ENCODE data around the gene NRG2.

Gene NRG2

DNA sequence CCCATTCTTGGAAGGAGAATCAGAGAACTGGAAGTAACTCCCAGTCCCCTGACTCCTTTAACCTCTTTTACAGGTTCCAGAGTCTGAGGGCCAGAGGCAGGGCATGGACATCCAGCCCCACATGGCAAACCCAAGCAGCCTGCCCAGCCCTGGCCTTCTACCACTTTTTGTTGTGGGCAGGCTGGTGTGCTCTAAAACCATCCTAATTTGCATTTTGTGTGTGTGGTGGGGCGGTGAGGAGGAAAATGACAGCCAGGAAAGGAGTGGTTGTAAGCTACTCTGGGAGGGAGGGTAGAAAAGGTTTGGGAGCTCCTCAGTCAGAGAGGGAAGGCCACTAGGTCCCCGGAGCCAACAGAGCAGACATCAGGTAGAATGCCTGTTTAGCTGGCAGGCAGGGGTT, 156.9 kb downstream of the NRG2 start:
- no peaks in the 10 kb centered on the region for H3K27me3 ChIP-seq (ENCODE audit: control insufficient read depth, insufficient read depth, low read length)
- no peaks in the 10 kb centered on the region for H3K9me3 ChIP-seq (ENCODE audit: control insufficient read depth, insufficient read depth, low read length)
- DNase-seq (ENCODE audit: low read depth, low spot score), result no peak
- no peaks in the 10 kb centered on the region; the same call in 1 of the 2 replicates for H3K4me1 ChIP-seq (ENCODE audit: control insufficient read depth, insufficient read depth, low read length)
- no peak overlapping the region for H3K27ac ChIP-seq (ENCODE audit: low read length)
- WGBS (ENCODE audit: insufficient coverage, insufficient read length), result no CpG with 5 or more reads among the region's 2 CpGs
- H3K4me3 ChIP-seq (ENCODE audit: low read length), result no peak overlapping the region
- H3K36me3 ChIP-seq (ENCODE audit: control insufficient read depth, insufficient read depth, low read length), result no peaks in the 10 kb centered on the region

GRCh38 chr5:139885857-139886208, 157.3 kb downstream of the NRG2 start:
- H3K9me3 ChIP-seq (ENCODE audit: control insufficient read depth, insufficient read depth, low read length), result no peaks in the 10 kb centered on the region
- DNase-seq (ENCODE audit: low read depth, low spot score), result no peak
- WGBS (ENCODE audit: insufficient coverage, insufficient read length), result no CpG with 5 or more reads among the region's 4 CpGs
- no peaks in the 10 kb centered on the region for H3K36me3 ChIP-seq (ENCODE audit: control insufficient read depth, insufficient read depth, low read length)
- no peaks in the 10 kb centered on the region; the same call in 1 of the 2 replicates for H3K4me1 ChIP-seq (ENCODE audit: control insufficient read depth, insufficient read depth, low read length)
- no peak overlapping the region for H3K4me3 ChIP-seq (ENCODE audit: low read length)
- H3K27me3 ChIP-seq (ENCODE audit: control insufficient read depth, insufficient read depth, low read length), result no peaks in the 10 kb centered on the region
- no peak overlapping the region for H3K27ac ChIP-seq (ENCODE audit: low read length)

DNA sequence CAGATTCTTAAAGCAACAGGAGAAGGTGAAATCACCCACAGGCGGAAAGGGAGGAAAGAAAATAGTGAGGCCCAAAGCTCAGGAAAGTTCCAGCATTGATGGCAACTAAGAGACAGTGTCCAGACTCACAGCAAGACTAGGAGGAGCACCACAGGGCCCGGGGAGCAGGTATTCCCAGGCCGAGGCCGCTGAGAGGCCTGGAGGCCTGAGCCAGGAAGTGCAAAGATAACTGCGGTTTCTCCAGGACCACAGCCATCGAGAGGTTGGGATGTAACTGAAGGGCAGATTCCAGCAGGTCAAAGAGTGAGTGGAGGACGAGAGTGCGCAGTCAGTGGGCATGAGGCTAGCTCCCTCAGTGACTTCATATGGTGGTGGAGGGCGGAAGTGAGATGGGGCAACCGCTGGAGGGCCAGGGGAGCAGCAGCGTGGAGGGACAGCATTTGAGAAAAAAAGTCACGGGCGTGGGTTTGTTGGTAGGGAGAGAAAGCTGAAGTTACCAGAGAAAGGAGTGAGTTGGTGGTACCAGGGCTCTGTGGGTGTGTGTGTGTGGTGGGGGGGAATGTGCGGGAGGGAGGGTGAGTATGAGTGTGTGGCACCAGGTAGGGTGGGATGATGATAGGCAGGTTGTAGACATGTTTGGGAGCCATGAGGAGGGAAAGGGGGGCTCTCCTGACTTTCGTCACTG, 157.8 kb downstream of the NRG2 start:
- Histone ChIP-seq H3K27me3 (ENCODE audit: control insufficient read depth, insufficient read depth, low read length) (no peaks in the 10 kb centered on the region), H3K4me3 (ENCODE audit: low read length) (no peak overlapping the region), H3K27ac (ENCODE audit: low read length) (no peak overlapping the region), H3K9me3 (ENCODE audit: control insufficient read depth, insufficient read depth, low read length) (no peaks in the 10 kb centered on the region), H3K4me1 (ENCODE audit: control insufficient read depth, insufficient read depth, low read length) (no peaks in the 10 kb centered on the region; the same call in 1 of the 2 replicates), H3K36me3 (ENCODE audit: control insufficient read depth, insufficient read depth, low read length) (no peaks in the 10 kb centered on the region)
- 100% methylated on average over 1 of the region's 15 CpGs for WGBS (ENCODE audit: insufficient coverage, insufficient read length)
- DNase-seq (ENCODE audit: low read depth, low spot score), result no peak

DNA sequence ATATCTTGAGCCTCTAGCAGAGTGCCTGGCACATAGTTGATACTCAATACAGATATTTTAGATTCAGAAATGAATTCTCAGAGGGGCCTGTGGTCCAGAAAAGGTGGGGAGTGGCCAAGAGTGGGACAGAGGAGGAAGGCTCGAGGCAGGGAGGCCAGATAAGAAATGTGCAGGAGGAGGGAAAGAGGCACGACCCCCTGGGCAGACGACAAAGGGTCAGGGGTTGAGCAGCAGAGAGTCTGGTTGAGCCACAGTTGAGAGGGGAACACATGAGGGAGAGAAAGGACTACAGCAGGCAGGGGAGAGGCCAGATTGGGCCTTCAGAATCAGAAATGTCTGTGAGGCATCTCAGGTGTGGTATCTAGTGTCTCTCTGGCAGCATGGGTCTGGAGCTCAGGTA, 158.4 kb downstream of the NRG2 start:
- Histone ChIP-seq H3K36me3 (ENCODE audit: control insufficient read depth, insufficient read depth, low read length) (no peaks in the 10 kb centered on the region), H3K27me3 (ENCODE audit: control insufficient read depth, insufficient read depth, low read length) (no peaks in the 10 kb centered on the region), H3K9me3 (ENCODE audit: control insufficient read depth, insufficient read depth, low read length) (no peaks in the 10 kb centered on the region), H3K27ac (ENCODE audit: low read length) (no peak overlapping the region), H3K4me3 (ENCODE audit: low read length) (no peak overlapping the region), H3K4me1 (ENCODE audit: control insufficient read depth, insufficient read depth, low read length) (no peaks in the 10 kb centered on the region; the same call in 1 of the 2 replicates)
- DNase-seq (ENCODE audit: low read depth, low spot score), result no peak
- WGBS (ENCODE audit: insufficient coverage, insufficient read length), result no CpG with 5 or more reads among the region's 3 CpGs

- Histone ChIP-seq H3K9me3 (ENCODE audit: control insufficient read depth, insufficient read depth, low read length) (no peaks in the 10 kb centered on the region), H3K36me3 (ENCODE audit: control insufficient read depth, insufficient read depth, low read length) (no peaks in the 10 kb centered on the region), H3K4me3 (ENCODE audit: low read length) (no peak overlapping the region), H3K4me1 (ENCODE audit: control insufficient read depth, insufficient read depth, low read length) (no peaks in the 10 kb centered on the region; the same call in 1 of the 2 replicates), H3K27me3 (ENCODE audit: control insufficient read depth, insufficient read depth, low read length) (no peaks in the 10 kb centered on the region), H3K27ac (ENCODE audit: low read length) (no peak overlapping the region)
- WGBS (ENCODE audit: insufficient coverage, insufficient read length), result no CpG with 5 or more reads among the region's 3 CpGs
- DNase-seq (ENCODE audit: low read depth, low spot score), result no peak
Measured at GRCh38 chr5:139884144-139884543, 159.0 kb downstream of the NRG2 start.

DNA sequence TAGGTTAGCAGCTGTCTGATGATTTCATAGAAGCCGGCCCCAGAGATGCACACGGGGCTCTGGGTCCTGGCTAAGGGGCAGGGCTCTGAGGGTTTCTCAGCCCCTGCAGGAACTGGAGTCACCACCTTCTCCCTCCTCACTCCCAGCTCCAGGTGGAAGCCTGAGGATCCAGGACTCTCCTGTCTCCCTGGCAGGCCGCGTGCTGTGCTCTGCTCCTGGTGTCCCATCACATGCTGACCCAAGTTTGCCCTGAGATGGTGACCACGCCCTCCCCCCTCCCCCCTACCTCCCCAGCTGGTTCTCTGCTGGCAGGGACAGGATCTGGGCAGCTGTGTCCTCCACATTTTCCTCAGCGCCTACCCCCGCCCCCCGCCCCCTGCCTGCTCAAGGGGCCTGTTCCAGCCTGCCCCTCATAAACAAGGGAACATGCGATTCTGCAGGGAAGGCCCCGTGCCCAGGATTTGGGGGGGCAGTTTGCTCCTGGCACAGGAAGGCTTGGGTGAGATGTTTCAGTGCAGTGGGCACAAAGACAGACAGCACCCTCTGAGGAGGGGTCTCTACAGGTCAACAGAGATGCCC, 160.0 kb downstream of the NRG2 start:
- no peaks in the 10 kb centered on the region; the same call in 1 of the 2 replicates for H3K4me1 ChIP-seq (ENCODE audit: control insufficient read depth, insufficient read depth, low read length)
- H3K27me3 ChIP-seq (ENCODE audit: control insufficient read depth, insufficient read depth, low read length), result no peaks in the 10 kb centered on the region
- H3K36me3 ChIP-seq (ENCODE audit: control insufficient read depth, insufficient read depth, low read length), result no peaks in the 10 kb centered on the region
- H3K4me3 ChIP-seq (ENCODE audit: low read length), result no peak overlapping the region
- DNase-seq (ENCODE audit: low read depth, low spot score), result no peak
- H3K9me3 ChIP-seq (ENCODE audit: control insufficient read depth, insufficient read depth, low read length), result no peaks in the 10 kb centered on the region
- WGBS (ENCODE audit: insufficient coverage, insufficient read length), result no CpG with 5 or more reads among the region's 10 CpGs
- no peak overlapping the region for H3K27ac ChIP-seq (ENCODE audit: low read length)

DNA sequence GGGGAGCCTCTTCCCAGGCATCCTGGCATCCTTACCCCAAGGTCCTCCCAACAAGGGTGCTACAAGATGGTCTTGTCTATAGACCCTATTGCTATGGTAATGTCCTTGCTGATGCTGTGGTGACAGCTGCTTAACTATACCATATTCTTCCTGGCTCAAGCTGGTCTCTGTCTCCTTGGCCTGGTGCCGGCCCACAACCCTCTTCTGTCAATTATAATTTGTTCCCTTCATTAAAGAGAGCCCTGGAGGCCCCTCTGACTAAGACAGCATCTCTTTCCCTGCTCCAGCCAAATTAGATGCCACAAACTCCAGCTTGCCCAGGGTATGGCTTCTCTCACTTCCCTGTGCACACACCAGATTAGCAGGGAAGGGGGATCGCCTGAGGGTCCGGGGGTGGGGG, 160.8 kb downstream of the NRG2 start:
- Histone ChIP-seq H3K27ac (ENCODE audit: low read length) (no peak overlapping the region), H3K9me3 (ENCODE audit: control insufficient read depth, insufficient read depth, low read length) (no peaks in the 10 kb centered on the region), H3K4me1 (ENCODE audit: control insufficient read depth, insufficient read depth, low read length) (no peaks in the 10 kb centered on the region; the same call in 1 of the 2 replicates), H3K36me3 (ENCODE audit: control insufficient read depth, insufficient read depth, low read length) (no peaks in the 10 kb centered on the region), H3K4me3 (ENCODE audit: low read length) (no peak overlapping the region), H3K27me3 (ENCODE audit: control insufficient read depth, insufficient read depth, low read length) (no peaks in the 10 kb centered on the region)
- DNase-seq (ENCODE audit: low read depth, low spot score), result no peak
- WGBS (ENCODE audit: insufficient coverage, insufficient read length), result no CpG with 5 or more reads among the region's 3 CpGs

DNA sequence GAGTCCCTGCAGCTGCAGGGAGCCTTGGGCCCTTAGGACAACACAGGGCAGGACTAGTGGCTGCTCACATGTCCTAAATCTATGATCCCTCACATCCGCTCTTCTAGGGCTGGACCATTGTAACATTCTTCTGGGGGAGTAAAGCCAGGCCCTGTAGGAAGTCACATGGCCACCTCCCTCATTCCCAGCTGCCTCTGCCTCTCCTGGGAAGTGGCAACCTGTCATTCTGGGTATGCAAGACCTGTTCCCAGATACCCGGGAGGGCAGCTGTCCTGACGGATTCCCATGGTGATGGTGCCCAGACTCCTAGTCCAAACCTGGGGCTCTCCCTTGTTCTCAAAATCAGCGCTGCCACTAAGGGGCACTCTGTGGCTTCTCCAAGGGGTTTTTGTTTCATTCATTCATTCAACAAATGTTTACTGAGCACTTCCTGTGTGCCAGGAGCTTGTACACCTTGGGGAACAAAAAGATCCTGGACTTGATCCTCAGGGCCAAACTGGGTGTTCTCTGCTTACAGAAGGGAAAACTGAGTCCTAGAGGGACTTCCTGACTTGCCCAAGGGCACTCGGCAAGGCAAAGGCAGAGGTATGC, 161.9 kb downstream of the NRG2 start:
- Histone ChIP-seq H3K27ac (ENCODE audit: low read length) (no peak overlapping the region), H3K9me3 (ENCODE audit: control insufficient read depth, insufficient read depth, low read length) (no peaks in the 10 kb centered on the region), H3K27me3 (ENCODE audit: control insufficient read depth, insufficient read depth, low read length) (no peaks in the 10 kb centered on the region), H3K36me3 (ENCODE audit: control insufficient read depth, insufficient read depth, low read length) (no peaks in the 10 kb centered on the region), H3K4me1 (ENCODE audit: control insufficient read depth, insufficient read depth, low read length) (no peaks in the 10 kb centered on the region; the same call in 1 of the 2 replicates), H3K4me3 (ENCODE audit: low read length) (no peak overlapping the region)
- no CpG with 5 or more reads among the region's 5 CpGs for WGBS (ENCODE audit: insufficient coverage, insufficient read length)
- no peak for DNase-seq (ENCODE audit: low read depth, low spot score)

GRCh38 chr5:139880416-139881142, 162.5 kb downstream of the NRG2 start:
- no peaks in the 10 kb centered on the region for H3K27me3 ChIP-seq (ENCODE audit: control insufficient read depth, insufficient read depth, low read length)
- WGBS (ENCODE audit: insufficient coverage, insufficient read length), result no CpG with 5 or more reads among the region's 18 CpGs
- H3K27ac ChIP-seq (ENCODE audit: low read length), result no peak overlapping the region
- no peaks in the 10 kb centered on the region for H3K9me3 ChIP-seq (ENCODE audit: control insufficient read depth, insufficient read depth, low read length)
- no peak for DNase-seq (ENCODE audit: low read depth, low spot score)
- H3K4me1 ChIP-seq (ENCODE audit: control insufficient read depth, insufficient read depth, low read length), result no peaks in the 10 kb centered on the region; the same call in 1 of the 2 replicates
- H3K36me3 ChIP-seq (ENCODE audit: control insufficient read depth, insufficient read depth, low read length), result no peaks in the 10 kb centered on the region
- no peak overlapping the region for H3K4me3 ChIP-seq (ENCODE audit: low read length)

GRCh38 chr5:139878093-139878492, 165.0 kb downstream of the NRG2 start:
- DNase-seq (ENCODE audit: low read depth, low spot score), result no peak
- Histone ChIP-seq H3K36me3 (ENCODE audit: control insufficient read depth, insufficient read depth, low read length) (no peaks in the 10 kb centered on the region), H3K4me3 (ENCODE audit: low read length) (no peak overlapping the region), H3K4me1 (ENCODE audit: control insufficient read depth, insufficient read depth, low read length) (peaks cover 5% of the 10 kb centered on the region), H3K27me3 (ENCODE audit: control insufficient read depth, insufficient read depth, low read length) (no peaks in the 10 kb centered on the region), H3K27ac (ENCODE audit: low read length) (no peak overlapping the region), H3K9me3 (ENCODE audit: control insufficient read depth, insufficient read depth, low read length) (no peaks in the 10 kb centered on the region)
- no CpG with 5 or more reads among the region's 3 CpGs for WGBS (ENCODE audit: insufficient coverage, insufficient read length)

Measured in iPS DF 6.9 (cell line).